DMS 273 (cell line): Measurements from ENCODE around the gene IRS1.

Source experiments
- DNase-seq: peaks from one replicate; lab custom pipeline; 2025; ENCODE audit not compliant: unreplicated experiment; lab: John Stamatoyannopoulos, UW

The IRS1 gene

GRCh38 chr2:226693521-226693920, 106.1 kb downstream of the IRS1 start:
- no peak for DNase-seq

GRCh38 chr2:226692521-226693126, 107.0 kb downstream of the IRS1 start:
- DNase-seq = no peak

DNA sequence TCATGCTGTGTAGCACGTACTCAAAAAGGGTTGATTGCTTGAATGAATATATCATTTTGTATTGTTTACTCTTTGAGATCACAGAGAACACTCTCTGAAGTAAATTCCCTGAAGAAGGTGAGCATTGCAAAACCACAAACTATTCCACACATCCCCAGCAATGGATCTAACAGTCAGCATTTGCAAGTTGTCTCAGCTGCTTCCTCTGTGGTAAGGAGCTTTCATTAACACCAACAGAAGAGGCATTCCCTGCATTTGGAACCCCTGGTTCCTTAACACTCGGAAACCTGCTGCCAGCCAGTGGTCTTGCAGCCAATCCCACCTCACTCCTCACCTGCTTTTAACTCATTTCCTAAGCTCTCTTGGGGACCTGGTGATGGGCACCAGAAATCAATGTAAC, 108.4 kb downstream of the IRS1 start:
- DNase-seq = no peak

DNA sequence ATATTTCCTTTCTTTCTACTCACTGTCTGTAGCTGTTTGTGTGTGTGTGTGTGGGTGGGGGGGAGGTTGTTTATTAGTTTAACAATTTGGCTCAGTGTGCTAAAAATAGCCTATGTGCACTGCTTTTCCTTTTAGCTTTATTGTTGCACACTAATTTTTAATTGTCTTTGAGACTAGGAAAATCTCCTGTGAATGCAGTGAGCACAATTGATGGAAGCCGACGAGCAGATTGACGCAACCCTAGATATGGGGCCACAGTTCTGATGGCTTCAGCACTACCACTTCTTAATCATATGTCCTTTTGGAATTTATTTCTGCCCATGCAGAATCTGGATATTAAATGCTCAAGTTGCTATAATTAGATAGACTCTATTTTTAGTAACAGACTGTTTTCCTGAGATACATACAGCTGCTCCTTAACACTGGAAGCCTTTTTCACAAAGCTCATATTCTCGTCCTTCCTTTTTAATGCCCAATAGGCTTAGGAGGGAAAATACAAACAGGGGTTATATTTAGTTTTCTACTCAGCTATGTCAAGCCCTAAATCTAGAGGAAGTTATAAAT, 109.1 kb downstream of the IRS1 start:
- DNase-seq = no peak

DNA sequence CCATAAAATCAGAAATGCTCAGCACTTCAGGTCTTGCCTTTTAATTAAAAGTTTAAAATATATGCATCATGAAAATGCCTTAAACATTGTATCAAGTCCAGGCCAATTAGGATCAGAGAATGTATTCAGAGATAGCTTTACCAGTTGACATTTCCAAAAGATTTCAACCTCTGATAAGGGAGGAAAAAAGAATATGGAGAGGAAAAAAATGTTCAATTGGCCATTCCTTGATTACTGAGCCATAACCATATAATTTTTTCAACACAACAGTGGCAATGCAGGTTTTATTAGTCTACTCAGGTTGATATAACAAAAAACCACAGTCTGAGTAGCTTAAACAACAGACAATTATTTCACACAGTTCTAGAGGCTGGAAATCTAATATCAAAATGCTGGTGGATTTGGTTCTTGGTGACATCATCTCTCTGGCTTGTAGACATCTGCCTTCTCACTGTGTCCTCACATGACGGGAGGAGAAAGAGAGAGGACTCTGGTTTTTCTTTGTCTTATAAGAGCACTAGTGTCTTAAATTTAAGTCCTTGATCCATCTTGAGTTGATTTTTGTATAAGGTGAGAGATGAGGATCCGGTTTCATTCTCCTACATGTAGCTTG, 111.9 kb downstream of the IRS1 start:
- peak; percentile 31 for DNase-seq

- DNase-seq = no peak
Observed at GRCh38 chr2:226684563-226684959, 115.1 kb downstream of the IRS1 start.

GRCh38 chr2:226683944-226684562, 115.6 kb downstream of the IRS1 start:
- no peak for DNase-seq

- DNase-seq = no peak
Observed at GRCh38 chr2:226683196-226683595, 116.4 kb downstream of the IRS1 start.
